Measurements from ENCODE around the gene SS18L1.
"Not testable (repeated sequence)": the region's sequence is repeated elsewhere in the genome, so short reads cannot be mapped to it uniquely, and the experiment has no call there.

SS18L1 gene

GRCh38 chr20:62147125-62147524 lies 3.6 kb downstream of the SS18L1 start:
- Histone ChIP-seq H3K4me1 (ENCODE audit: insufficient read depth, low read length, poor library complexity, severe bottlenecking) (peaks cover 24% of the 10 kb centered on the region), H3K9me2 (replicated peaks; ENCODE audit: low read depth, low read length) (no peaks in the 10 kb centered on the region), H4K20me1 (ENCODE audit: insufficient read depth, low read length, poor library complexity, severe bottlenecking) (peaks cover 72% of the 10 kb centered on the region), H3K9ac (ENCODE audit: low read depth, low read length, poor library complexity, severe bottlenecking) (peak overlapping the region; percentile 78), H3F3A (ENCODE audit: low read depth) (no peaks in the 10 kb centered on the region), H3K9me3 (ENCODE audit: insufficient read depth, low read depth, low read length) (no peaks in the 10 kb centered on the region), H3K36me3 (ENCODE audit: insufficient read depth, low read length) (peaks cover under 1% of the 10 kb centered on the region; the same call in 1 of the 2 replicates), H3K4me2 (ENCODE audit: low read depth, low read length, poor library complexity, severe bottlenecking) (peak overlapping the region; percentile 100), H2AFZ (ENCODE audit: low read length) (no peak overlapping the region), H3K4me3 (ENCODE audit: low read length, poor library complexity, severe bottlenecking) (peak overlapping the region; percentile 35), H3K27me3 (ENCODE audit: insufficient read depth, low read length, poor library complexity, severe bottlenecking) (no peaks in the 10 kb centered on the region), H3K79me2 (ENCODE audit: insufficient read depth, low read length) (peaks cover 92% of the 10 kb centered on the region)
- TF ChIP-seq CTCF (conservative IDR thresholded peaks at IDR 0.05; ENCODE audit: low read length) (no peak), EZH2phosphoT487 (IDR thresholded peaks at IDR 0.05; ENCODE audit: borderline replicate concordance) (no peak)

- Histone ChIP-seq H3K4me3 (ENCODE audit: low read length, poor library complexity, severe bottlenecking) (peak overlapping the region; percentile 35), H3K4me1 (ENCODE audit: insufficient read depth, low read length, poor library complexity, severe bottlenecking) (peaks cover 24% of the 10 kb centered on the region), H3K36me3 (ENCODE audit: insufficient read depth, low read length) (peaks cover 5% of the 10 kb centered on the region; the same call in 1 of the 2 replicates), H3F3A (ENCODE audit: low read depth) (no peaks in the 10 kb centered on the region), H3K27me3 (ENCODE audit: insufficient read depth, low read length, poor library complexity, severe bottlenecking) (no peaks in the 10 kb centered on the region), H4K20me1 (ENCODE audit: insufficient read depth, low read length, poor library complexity, severe bottlenecking) (peaks cover 68% of the 10 kb centered on the region), H3K9ac (ENCODE audit: low read depth, low read length, poor library complexity, severe bottlenecking) (no peak overlapping the region), H3K4me2 (ENCODE audit: low read depth, low read length, poor library complexity, severe bottlenecking) (peak overlapping the region; percentile 100), H3K9me2 (replicated peaks; ENCODE audit: low read depth, low read length) (no peaks in the 10 kb centered on the region), H2AFZ (ENCODE audit: low read length) (no peak overlapping the region), H3K9me3 (ENCODE audit: insufficient read depth, low read depth, low read length) (no peaks in the 10 kb centered on the region), H3K79me2 (ENCODE audit: insufficient read depth, low read length) (peaks cover 92% of the 10 kb centered on the region)
- no peak for TF ChIP-seq EZH2phosphoT487 (IDR thresholded peaks at IDR 0.05; ENCODE audit: borderline replicate concordance)
- TF ChIP-seq CTCF (conservative IDR thresholded peaks at IDR 0.05; ENCODE audit: low read length): no peak
Measured at GRCh38 chr20:62147528-62147927, 4.0 kb downstream of the SS18L1 start.

GRCh38 chr20:62148383-62148782 lies 4.8 kb downstream of the SS18L1 start:
- Histone ChIP-seq H3K4me2 (ENCODE audit: low read depth, low read length, poor library complexity, severe bottlenecking) (peak overlapping the region; percentile 4), H3K36me3 (ENCODE audit: insufficient read depth, low read length) (peaks cover 13% of the 10 kb centered on the region; the same call in 1 of the 2 replicates), H3K4me1 (ENCODE audit: insufficient read depth, low read length, poor library complexity, severe bottlenecking) (peaks cover 24% of the 10 kb centered on the region), H3K79me2 (ENCODE audit: insufficient read depth, low read length) (peaks cover 94% of the 10 kb centered on the region), H4K20me1 (ENCODE audit: insufficient read depth, low read length, poor library complexity, severe bottlenecking) (peaks cover 74% of the 10 kb centered on the region)
- H3K9ac ChIP-seq (ENCODE audit: low read depth, low read length, poor library complexity, severe bottlenecking); H3F3A ChIP-seq (ENCODE audit: low read depth); H3K9me2 ChIP-seq (replicated peaks; ENCODE audit: low read depth, low read length); H3K9me3 ChIP-seq (ENCODE audit: insufficient read depth, low read depth, low read length); H3K27me3 ChIP-seq (ENCODE audit: insufficient read depth, low read length, poor library complexity, severe bottlenecking); H2AFZ ChIP-seq (ENCODE audit: low read length); H3K4me3 ChIP-seq (ENCODE audit: low read length, poor library complexity, severe bottlenecking): not testable (repeated sequence)

GRCh38 chr20:62148908-62149314 lies 5.3 kb downstream of the SS18L1 start:
- TF ChIP-seq EZH2phosphoT487 (IDR thresholded peaks at IDR 0.05; ENCODE audit: borderline replicate concordance) (no peak), CTCF (conservative IDR thresholded peaks at IDR 0.05; ENCODE audit: low read length) (no peak)

More at GRCh38 chr20:62148908-62149314, 5.3 kb downstream of the SS18L1 start:
- Histone ChIP-seq H3K79me2 (ENCODE audit: insufficient read depth, low read length) (peaks cover 99% of the 10 kb centered on the region), H3K4me2 (ENCODE audit: low read depth, low read length, poor library complexity, severe bottlenecking) (peak overlapping the region; percentile 4), H4K20me1 (ENCODE audit: insufficient read depth, low read length, poor library complexity, severe bottlenecking) (peaks cover 77% of the 10 kb centered on the region), H3K4me1 (ENCODE audit: insufficient read depth, low read length, poor library complexity, severe bottlenecking) (peaks cover 24% of the 10 kb centered on the region), H3K36me3 (ENCODE audit: insufficient read depth, low read length) (peaks cover 19% of the 10 kb centered on the region; the same call in 1 of the 2 replicates), H3F3A (ENCODE audit: low read depth) (no peaks in the 10 kb centered on the region), H3K4me3 (ENCODE audit: low read length, poor library complexity, severe bottlenecking) (no peak overlapping the region), H3K27me3 (ENCODE audit: insufficient read depth, low read length, poor library complexity, severe bottlenecking) (no peaks in the 10 kb centered on the region), H2AFZ (ENCODE audit: low read length) (no peak overlapping the region), H3K9me2 (replicated peaks; ENCODE audit: low read depth, low read length) (no peaks in the 10 kb centered on the region), H3K9ac (ENCODE audit: low read depth, low read length, poor library complexity, severe bottlenecking) (no peak overlapping the region), H3K9me3 (ENCODE audit: insufficient read depth, low read depth, low read length) (no peaks in the 10 kb centered on the region)
